Stomach smooth muscle (tissue), 2 donors: ENCODE measurements around the gene RAD23B.
"Not testable (repeated sequence)": the region's sequence is repeated elsewhere in the genome, so short reads cannot be mapped to it uniquely, and the experiment has no call there.

Experiments used
- H3K27ac ChIP-seq: one replicate; pipeline ENCODE4 v1.7.0; 2013; ENCODE audit warnings: mild to moderate bottlenecking, low read length, inconsistent platforms
- H3K27me3 ChIP-seq, 2 donors: one replicate each; pipeline ENCODE4 v1.7.0; 2013; ENCODE audit warnings: low read length in 2 of 2; ENCODE audit not compliant: insufficient read depth in 2 of 2, control insufficient read depth in 1 of 2
- H3K36me3 ChIP-seq, 2 donors: one replicate each; pipeline ENCODE4 v1.7.0; 2013; ENCODE audit warnings: low read length in 2 of 2; ENCODE audit not compliant: control insufficient read depth in 2 of 2, insufficient read depth in 2 of 2
- H3K4me1 ChIP-seq: one replicate; pipeline ENCODE4 v1.7.0; 2013; ENCODE audit warnings: low read length; ENCODE audit not compliant: control insufficient read depth, insufficient read depth
- H3K4me3 ChIP-seq, 2 donors: one replicate each; pipeline ENCODE4 v1.7.0; 2013; ENCODE audit warnings: low read length in 2 of 2
- H3K9ac ChIP-seq, 2 donors: one replicate each; pipeline ENCODE4 v1.7.0; 2013; ENCODE audit warnings: low read length in 2 of 2, mild to moderate bottlenecking in 1 of 2
- H3K9me3 ChIP-seq, 2 donors: one replicate each; pipeline ENCODE4 v1.7.0; 2013; ENCODE audit warnings: low read length in 2 of 2; ENCODE audit not compliant: control insufficient read depth in 2 of 2
- donor health status: healthy.
- donor health status: Pancreatic carcinoma.

Gene RAD23B

GRCh38 chr9:107249131-107249533 is 33.9 kb upstream of the RAD23B start:
- Histone ChIP-seq H3K27me3 (no peaks in the 10 kb centered on the region), H3K9ac (no peak overlapping the region), H3K27ac (no peak overlapping the region), H3K4me1 (peaks cover 16% of the 10 kb centered on the region), H3K4me3 (no peak overlapping the region), H3K36me3 (no peaks in the 10 kb centered on the region), H3K9me3 (no peaks in the 10 kb centered on the region)

GRCh38 chr9:107249665-107250285 is 33.3 kb upstream of the RAD23B start:
- Histone ChIP-seq H3K4me3 (no peak overlapping the region), H3K27me3 (no peaks in the 10 kb centered on the region), H3K4me1 (peaks cover 16% of the 10 kb centered on the region), H3K9ac (no peak overlapping the region), H3K27ac (no peak overlapping the region), H3K36me3 (no peaks in the 10 kb centered on the region), H3K9me3 (no peaks in the 10 kb centered on the region)

- Histone ChIP-seq H3K9ac (no peak overlapping the region), H3K27me3 (no peaks in the 10 kb centered on the region), H3K9me3 (no peaks in the 10 kb centered on the region), H3K4me1 (peaks cover 12% of the 10 kb centered on the region), H3K27ac (no peak overlapping the region), H3K4me3 (no peak overlapping the region), H3K36me3 (no peaks in the 10 kb centered on the region)
Observed at GRCh38 chr9:107251756-107252322, 31.2 kb upstream of the RAD23B start.

- Histone ChIP-seq H3K4me1 (no peaks in the 10 kb centered on the region), H3K27me3 (no peaks in the 10 kb centered on the region), H3K4me3 (no peak overlapping the region), H3K36me3 (no peaks in the 10 kb centered on the region), H3K9me3 (no peaks in the 10 kb centered on the region), H3K9ac (no peak overlapping the region), H3K27ac (no peak overlapping the region)
Observed at GRCh38 chr9:107258919-107259318, 24.2 kb upstream of the RAD23B start.

- H3K9ac ChIP-seq, H3K27ac ChIP-seq, H3K4me1 ChIP-seq, H3K9me3 ChIP-seq, H3K4me3 ChIP-seq, H3K27me3 ChIP-seq, H3K36me3 ChIP-seq: not testable (repeated sequence)
Observed at GRCh38 chr9:107259751-107260313, 23.2 kb upstream of the RAD23B start.

- H3K4me3 ChIP-seq = no peak overlapping the region
- H3K9ac ChIP-seq = no peak overlapping the region
- no peaks in the 10 kb centered on the region for H3K4me1 ChIP-seq
Observed at GRCh38 chr9:107260437-107261081, 22.5 kb upstream of the RAD23B start.

GRCh38 chr9:107261106-107261505 is 22.0 kb upstream of the RAD23B start:
- no peaks in the 10 kb centered on the region for H3K9me3 ChIP-seq
- no peaks in the 10 kb centered on the region for H3K36me3 ChIP-seq
- H3K27ac ChIP-seq = no peak overlapping the region
- H3K4me1 ChIP-seq = no peaks in the 10 kb centered on the region
- no peak overlapping the region for H3K4me3 ChIP-seq
- H3K9ac ChIP-seq = no peak overlapping the region
- no peaks in the 10 kb centered on the region for H3K27me3 ChIP-seq

More at GRCh38 chr9:107260437-107261081, 22.5 kb upstream of the RAD23B start:
- Histone ChIP-seq H3K27ac (no peak overlapping the region), H3K9me3 (no peaks in the 10 kb centered on the region), H3K27me3 (no peaks in the 10 kb centered on the region), H3K36me3 (no peaks in the 10 kb centered on the region)

GRCh38 chr9:107263289-107263688 is 19.8 kb upstream of the RAD23B start:
- H3K4me3 ChIP-seq = no peak overlapping the region
- no peak overlapping the region for H3K27ac ChIP-seq
- H3K9me3 ChIP-seq = no peaks in the 10 kb centered on the region
- H3K36me3 ChIP-seq = no peaks in the 10 kb centered on the region
- no peaks in the 10 kb centered on the region for H3K4me1 ChIP-seq
- no peaks in the 10 kb centered on the region for H3K27me3 ChIP-seq
- H3K9ac ChIP-seq = no peak overlapping the region

GRCh38 chr9:107266624-107267368 is 16.3 kb upstream of the RAD23B start:
- Histone ChIP-seq H3K4me1 (no peaks in the 10 kb centered on the region), H3K27ac (no peak overlapping the region), H3K9ac (no peak overlapping the region), H3K9me3 (no peaks in the 10 kb centered on the region), H3K4me3 (no peak overlapping the region), H3K36me3 (no peaks in the 10 kb centered on the region), H3K27me3 (no peaks in the 10 kb centered on the region)

- H3K27ac ChIP-seq = no peak overlapping the region
- no peaks in the 10 kb centered on the region for H3K36me3 ChIP-seq
- no peaks in the 10 kb centered on the region for H3K4me1 ChIP-seq
- no peaks in the 10 kb centered on the region for H3K27me3 ChIP-seq
- no peak overlapping the region for H3K9ac ChIP-seq
- no peaks in the 10 kb centered on the region for H3K9me3 ChIP-seq
- H3K4me3 ChIP-seq = no peak overlapping the region
Observed at GRCh38 chr9:107268560-107268959, 14.5 kb upstream of the RAD23B start.
